Measurements from ENCODE around the gene OR5AU1. TPM values are rescaled to one million over a fixed set of nuclear protein-coding genes. Genes with fewer than 3 reads are reported as not detected.
A peak's percentile ranks its signal among the peaks of the same experiment; 100 is the strongest.

OR5AU1 gene
- total RNA-seq, 1 donor from 2014 or later: not detected

GRCh38 chr14:21107283-21107800 is 48.5 kb downstream of the OR5AU1 start:
- intact Hi-C loops (cut with micrococcal nuclease): loop anchor here (10.0 kb wide), 2 partner anchors 347 to 447 kb away; partner anchors contain the start of gene CHD8

GRCh38 chr14:21106498-21107282 is 49.2 kb downstream of the OR5AU1 start:
- intact Hi-C loops (cut with micrococcal nuclease): loop anchor here (10.0 kb wide), 2 partner anchors 348 to 448 kb away; partner anchors contain the start of gene CHD8
- Mint-ChIP-seq H3K4me3 (no peak overlapping the region), H3K27me3 (no peaks in the 10 kb centered on the region), H3K9me3 (no peaks in the 10 kb centered on the region), H3K36me3 (ENCODE audit: low read depth) (no peaks in the 10 kb centered on the region), H3K27ac (no peak overlapping the region), H3K4me1 (peaks cover 29% of the 10 kb centered on the region)
- peak; percentile 94 for DNase-seq

More at GRCh38 chr14:21107283-21107800, 48.5 kb downstream of the OR5AU1 start:
- Mint-ChIP-seq H3K36me3 (ENCODE audit: low read depth) (no peaks in the 10 kb centered on the region), H3K27ac (no peak overlapping the region), H3K4me1 (peaks cover 22% of the 10 kb centered on the region), H3K27me3 (no peaks in the 10 kb centered on the region), H3K9me3 (no peaks in the 10 kb centered on the region), H3K4me3 (no peak overlapping the region)
- DNase-seq: no peak

- no peak for DNase-seq
- Mint-ChIP-seq H3K36me3 (ENCODE audit: low read depth) (no peaks in the 10 kb centered on the region), H3K27me3 (no peaks in the 10 kb centered on the region), H3K9me3 (no peaks in the 10 kb centered on the region), H3K27ac (no peak overlapping the region), H3K4me1 (peaks cover 30% of the 10 kb centered on the region), H3K4me3 (no peak overlapping the region)
- intact Hi-C loops (cut with micrococcal nuclease): loop anchor here (10.0 kb wide), 2 partner anchors 349 to 449 kb away; partner anchors contain the start of gene CHD8
Measured at GRCh38 chr14:21106176-21106497, 49.7 kb downstream of the OR5AU1 start.

- H3K27ac Mint-ChIP-seq: no peak overlapping the region
- peak overlapping the region; percentile 93 for H3K4me3 Mint-ChIP-seq
- H3K4me1 Mint-ChIP-seq: peaks cover 30% of the 10 kb centered on the region
Measured at GRCh38 chr14:21105095-21105494, 50.8 kb downstream of the OR5AU1 start.

More at GRCh38 chr14:21105095-21105494, 50.8 kb downstream of the OR5AU1 start:
- Mint-ChIP-seq H3K36me3 (ENCODE audit: low read depth) (no peaks in the 10 kb centered on the region), H3K27me3 (no peaks in the 10 kb centered on the region), H3K9me3 (no peaks in the 10 kb centered on the region)
- intact Hi-C loops (cut with micrococcal nuclease): loop anchor here (10.0 kb wide), 2 partner anchors 350 to 450 kb away; partner anchors contain the start of gene CHD8
- DNase-seq: peak; percentile 62

Other genes starting within 250 kb of the OR5AU1 start
- gene RNASE2, start 200.6 kb downstream of the OR5AU1 start, total RNA-seq: not detected in 2 replicates
- gene METTL17, start 166.1 kb downstream of the OR5AU1 start, total RNA-seq: 94.6 and 99.1 TPM in 2 replicates
- 0.33 TPM in 1 of 2 replicates, not detected in the other for gene SLC39A2, start 156.8 kb downstream of the OR5AU1 start, total RNA-seq
- gene NDRG2, start 131.0 kb downstream of the OR5AU1 start, total RNA-seq: 1.9 and 2.3 TPM in 2 replicates
- not detected in 2 replicates for gene TPPP2, start 125.8 kb downstream of the OR5AU1 start, total RNA-seq
- gene RNASE13, start 121.3 kb downstream of the OR5AU1 start, total RNA-seq: not detected in 2 replicates
- gene RNASE7, start 113.7 kb downstream of the OR5AU1 start, total RNA-seq: not detected in 2 replicates
- not detected in 2 replicates for gene RNASE8, start 98.2 kb downstream of the OR5AU1 start, total RNA-seq
- gene ARHGEF40, start 85.8 kb downstream of the OR5AU1 start, total RNA-seq: not detected in 2 replicates
- gene ZNF219, start 57.4 kb downstream of the OR5AU1 start, total RNA-seq: 6.5 and 8.3 TPM in 2 replicates
- not detected in 2 replicates for gene TMEM253, start 55.0 kb downstream of the OR5AU1 start, total RNA-seq
- 1,009 and 1,054 TPM in 2 replicates for gene HNRNPC, start 113.4 kb upstream of the OR5AU1 start, total RNA-seq
- gene RPGRIP1, start 124.0 kb upstream of the OR5AU1 start, total RNA-seq: not detected in 2 replicates
- gene SUPT16H, start 228.0 kb upstream of the OR5AU1 start, total RNA-seq: 170 and 174 TPM in 2 replicates

Measured in activated CD4-positive, alpha-beta T cell treated with anti-CD3 and anti-CD28 coated beads, Interleukin-2, amount 10 ng/mL, durations not matched to agents 24 days and 14 days (primary cell).